Spleen (tissue), 11 donors: Measurements from ENCODE around the gene RNF31. TPM values are rescaled to one million over a fixed set of nuclear protein-coding genes. Genes with fewer than 3 reads are reported as not detected.

Source experiments
- DNase-seq: peaks from one replicate; pipeline ENCODE4 v3.0.0-alpha.2; 2020
- H3K27ac ChIP-seq, 8 donors: fragments of 200-600 bp; sonication (generic) in 7 of 8; 1 replicate in 4 of 8; 2 replicates in 4 of 8; pipeline versions ENCODE4 v1.5.0 to v1.8.0; 2016 to 2021; ENCODE audit warnings: inconsistent platforms in 4 of 8, mild to moderate bottlenecking in 4 of 8, moderate library complexity in 1 of 8
- H3K27me3 ChIP-seq, 7 donors: fragments of 200-600 bp; sonication (generic) in 6 of 7; replicated peaks in 1 of 7; 1 replicate in 4 of 7; 2 replicates in 3 of 7; pipeline versions ENCODE4 v1.5.0 to v1.8.0; 2016 to 2021; ENCODE audit warnings: inconsistent platforms in 3 of 7, mild to moderate bottlenecking in 1 of 7
- H3K36me3 ChIP-seq, 6 donors: fragments of 200-600 bp; sonication (generic) in 5 of 6; 1 replicate in 4 of 6; 2 replicates in 2 of 6; pipeline versions ENCODE4 v1.5.0 to v1.8.0; 2016 to 2021; ENCODE audit warnings: inconsistent platforms in 2 of 6
- H3K4me1 ChIP-seq, 6 donors: fragments of 200-600 bp; sonication (generic) in 5 of 6; 1 replicate in 3 of 6; 2 replicates in 3 of 6; pipeline versions ENCODE4 v1.5.0 to v1.8.0; 2016 to 2021; ENCODE audit warnings: inconsistent platforms in 3 of 6
- H3K4me3 ChIP-seq, 8 donors: fragments of 200-600 bp; sonication (generic) in 7 of 8; 1 replicate in 4 of 8; 2 replicates in 4 of 8; pipeline versions ENCODE4 v1.5.0 to v1.8.0; 2016 to 2021; ENCODE audit warnings: inconsistent platforms in 4 of 8, mild to moderate bottlenecking in 4 of 8, moderate library complexity in 2 of 8
- H3K9me3 ChIP-seq, 8 donors: fragments of 200-600 bp; sonication (generic) in 7 of 8; 1 replicate in 4 of 8; 2 replicates in 4 of 8; pipeline versions ENCODE4 v1.5.0 to v1.8.0; 2016 to 2021; ENCODE audit warnings: inconsistent platforms in 4 of 8
- POLR2A ChIP-seq, 3 donors: fragments of 450-650 bp; IDR thresholded peaks; one replicate each; pipeline ENCODE4 v1.5.1; 2017; ENCODE audit warnings: antibody characterized with exemption in 3 of 3, mild to moderate bottlenecking in 1 of 3
- POLR2AphosphoS5 ChIP-seq, 3 donors: sonication (generic); formaldehyde crosslinking; IDR thresholded peaks; one replicate each; pipeline ENCODE4 v1.5.1; 2017; ENCODE audit warnings: antibody characterized with exemption in 3 of 3
- WGBS, 5 donors: extraction: QIAGEN DNeasy Blood & Tissue Kit in 3 of 5; methylation state at CpG; one replicate each; pipeline versions ENCODE4 v1.1.5 to v1.1.7; 2013 to 2018; 5-methylcytosine and 5-hydroxymethylcytosine counted together
- intact Hi-C: fragments of 100-400 bp; cut with DNase I; formaldehyde crosslinking; loops from one replicate; pipeline ENCODE4 v1.15.0; 2023; ENCODE audit warnings: low total_unique reads
- polyA plus RNA-seq, 3 donors: library from polyadenylated mRNA; stranded (reverse); fragments of 200-250 nt; gene quantifications; one replicate each; pipeline ENCODE4 v1.2.1, GENCODE V29; 2013
- total RNA-seq, 7 donors: library from RNA; depleted of rRNA in 3 of 7; stranded (reverse); fragments of >200 nt in 3 of 7; fragmentation: NEBNext Ultra II Directional in 4 of 7; extraction: Animal tissue kit (Norgen Biotek cat#: 25700) in 4 of 7; gene quantifications; one replicate each; pipeline versions ENCODE4 v1.1.0 to v1.2.1, GENCODE V29; 2016 to 2021
- TF ChIP-seq, protein P1 (sequence below), 11 experiments: fragments of 200-600 bp in 7 of 11; fragments of 450-650 bp in 4 of 11; sonication (generic) in 4 of 11; IDR thresholded peaks in 8 of 11; conservative IDR thresholded peaks in 3 of 11; 1 replicate in 7 of 11; 2 replicates in 4 of 11; pipeline versions ENCODE4 v1.4.0 to v1.8.0; 2016 to 2021; ENCODE audit warnings: antibody characterized with exemption in 11 of 11, inconsistent platforms in 4 of 11, mild to moderate bottlenecking in 1 of 11
- donor health status: healthy with polysubstance abuse.
- donor health status: DM: no; HTN: no; CAD: no; lungs with moderate emphysema.
- donor health status: DM: no; HTN: no; CAD: no.
- donor health status: Bipolar disorder and iron deficiency.
- donor health status: healthy.
- donor health status: DM: no; HTN: no; CAD: no.
- donor health status: DM: yes; HTN: yes; CAD: no.

Gene RNF31
- total and polyA plus RNA-seq, 10 donors: 56.5 to 148 (median 103) TPM

DNA sequence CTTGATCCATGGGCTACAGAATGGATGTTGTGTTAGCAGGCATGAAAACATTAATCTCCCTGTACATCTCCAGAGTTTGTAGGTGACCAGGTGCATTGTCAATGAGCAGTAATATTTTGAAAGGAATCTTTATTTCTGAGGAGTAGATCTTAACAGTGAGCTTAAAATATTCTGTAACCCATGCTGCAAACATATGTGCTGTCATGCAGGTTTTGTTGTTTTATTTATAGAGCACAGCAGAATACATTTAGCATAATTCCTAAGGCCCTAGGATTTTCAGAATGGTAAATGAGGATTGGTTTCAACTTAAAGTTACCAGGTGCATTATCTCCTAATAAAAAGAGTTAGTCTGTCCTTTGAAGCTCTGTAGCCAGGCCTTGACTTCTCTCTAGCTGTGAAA, 20.4 kb upstream of the RNF31 start:
- no peaks in the 10 kb centered on the region for H3K27me3 ChIP-seq
- intact Hi-C loops: no loop called here
- TF ChIP-seq POLR2A (IDR thresholded peaks at IDR 0.05) (no peak), POLR2AphosphoS5 (IDR thresholded peaks at IDR 0.05) (no peak)
- TF ChIP-seq, protein P1, sequence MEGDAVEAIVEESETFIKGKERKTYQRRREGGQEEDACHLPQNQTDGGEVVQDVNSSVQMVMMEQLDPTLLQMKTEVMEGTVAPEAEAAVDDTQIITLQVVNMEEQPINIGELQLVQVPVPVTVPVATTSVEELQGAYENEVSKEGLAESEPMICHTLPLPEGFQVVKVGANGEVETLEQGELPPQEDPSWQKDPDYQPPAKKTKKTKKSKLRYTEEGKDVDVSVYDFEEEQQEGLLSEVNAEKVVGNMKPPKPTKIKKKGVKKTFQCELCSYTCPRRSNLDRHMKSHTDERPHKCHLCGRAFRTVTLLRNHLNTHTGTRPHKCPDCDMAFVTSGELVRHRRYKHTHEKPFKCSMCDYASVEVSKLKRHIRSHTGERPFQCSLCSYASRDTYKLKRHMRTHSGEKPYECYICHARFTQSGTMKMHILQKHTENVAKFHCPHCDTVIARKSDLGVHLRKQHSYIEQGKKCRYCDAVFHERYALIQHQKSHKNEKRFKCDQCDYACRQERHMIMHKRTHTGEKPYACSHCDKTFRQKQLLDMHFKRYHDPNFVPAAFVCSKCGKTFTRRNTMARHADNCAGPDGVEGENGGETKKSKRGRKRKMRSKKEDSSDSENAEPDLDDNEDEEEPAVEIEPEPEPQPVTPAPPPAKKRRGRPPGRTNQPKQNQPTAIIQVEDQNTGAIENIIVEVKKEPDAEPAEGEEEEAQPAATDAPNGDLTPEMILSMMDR (IDR thresholded peaks at IDR 0.05 in 8 of 11, conservative IDR thresholded peaks at IDR 0.05 in 3 of 11): no peak
- peaks cover 0 to 34% (median 24%) of the 10 kb centered on the region in 6 donors for H3K36me3 ChIP-seq
- H3K27ac ChIP-seq: no peak overlapping the region
- H3K9me3 ChIP-seq: no peaks in the 10 kb centered on the region
- DNase-seq: no peak
- H3K4me3 ChIP-seq: no peak overlapping the region
- peaks cover 0 to 63% (median 35%) of the 10 kb centered on the region in 6 donors for H3K4me1 ChIP-seq

DNA sequence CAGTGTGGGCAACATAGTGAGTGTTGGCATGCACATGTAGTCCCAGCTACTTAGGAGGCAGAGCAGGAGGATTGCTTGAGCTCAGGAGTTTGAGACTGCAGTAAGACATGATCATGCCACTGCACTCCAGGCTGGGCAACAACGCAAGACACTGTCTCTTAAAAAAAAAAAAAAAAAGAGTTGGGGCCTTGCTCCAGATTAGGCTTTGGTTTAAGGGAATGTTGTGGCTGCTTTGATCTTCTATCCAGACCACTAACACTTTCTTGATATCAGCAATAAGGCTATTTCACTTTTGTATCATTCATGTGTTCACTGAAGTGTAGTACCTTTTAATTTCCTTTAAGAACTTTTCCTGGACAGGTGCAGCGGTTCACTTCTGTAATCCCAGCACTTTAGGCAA, 19.6 kb upstream of the RNF31 start:
- TF ChIP-seq POLR2AphosphoS5 (IDR thresholded peaks at IDR 0.05): no peak
- no peak for TF ChIP-seq POLR2A (IDR thresholded peaks at IDR 0.05)
- TF ChIP-seq, protein P1 (IDR thresholded peaks at IDR 0.05 in 8 of 11, conservative IDR thresholded peaks at IDR 0.05 in 3 of 11): no peak
- WGBS, 5 donors: 76 to 86% (median 81%) methylated on average over 2 of the region's 2 CpGs
- Histone ChIP-seq H3K9me3 (no peaks in the 10 kb centered on the region), H3K27ac (peak overlapping the region in 1 of 8 donors; percentile 10), H3K4me3 (no peak overlapping the region), H3K27me3 (no peaks in the 10 kb centered on the region), H3K36me3 (peaks cover 0 to 29% (median 16%) of the 10 kb centered on the region in 6 donors), H3K4me1 (peaks cover 6 to 64% (median 42%) of the 10 kb centered on the region in 6 donors)
- intact Hi-C loops: no loop called here
- DNase-seq: no peak

DNA sequence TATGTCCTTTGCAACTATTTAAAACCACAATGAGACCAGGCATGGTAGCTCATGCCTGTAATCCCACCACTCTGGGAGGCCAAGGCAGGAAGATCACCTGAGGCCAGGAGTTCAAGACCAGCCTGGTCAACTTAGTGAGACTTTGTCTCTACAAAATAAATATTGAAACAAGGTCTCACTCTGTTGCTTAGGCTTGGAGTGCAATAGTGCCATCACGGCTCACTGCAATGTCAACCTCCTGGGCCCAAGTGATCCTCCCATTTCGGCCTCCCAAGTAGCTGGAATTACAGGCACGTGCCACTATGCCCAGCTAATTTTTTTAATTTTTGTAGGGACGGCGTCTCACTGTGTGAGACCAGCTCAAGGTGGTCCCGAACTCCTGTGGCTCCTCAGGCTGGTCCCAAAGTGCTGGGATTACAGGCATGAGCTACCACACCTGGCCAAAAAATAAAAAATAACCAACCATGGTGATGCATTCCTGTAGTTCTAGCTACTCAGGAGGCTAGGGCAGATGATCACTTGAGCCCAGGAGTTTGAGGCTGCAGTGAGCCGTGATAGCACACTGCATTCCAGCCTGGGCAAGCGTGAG, 17.8 kb upstream of the RNF31 start:
- peak overlapping the region in 2 of 8 donors; percentile 86 to 92 for H3K27ac ChIP-seq
- no peak for DNase-seq

DNA sequence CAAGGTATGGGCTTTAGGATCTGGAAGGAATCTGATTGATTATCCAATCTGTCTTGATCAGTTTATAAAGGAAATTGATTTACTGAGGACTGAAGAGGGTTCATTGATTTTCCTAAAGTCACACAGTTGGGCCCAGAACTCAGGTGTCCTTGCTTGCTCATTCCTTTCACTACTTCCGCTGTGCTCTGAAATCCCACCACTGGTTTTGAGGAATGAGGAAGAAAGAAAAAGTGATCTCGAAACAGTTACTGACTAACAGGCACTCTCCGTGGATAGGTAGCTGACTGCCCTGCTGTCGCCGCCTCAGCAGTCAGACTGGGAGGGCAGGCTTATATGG, 16.9 kb upstream of the RNF31 start, which contains the start of gene FITM1:
FITM1 (plus strand) TSS at position 280 of the 337 bp plus-strand sequence. CDS start 905 bp downstream, outside the sequence.
- 75 to 87% (median 78%) methylated on average over 5 of the region's 5 CpGs for WGBS, 5 donors
- H3K4me3 ChIP-seq: peak within 1 kb of the TSS in 2 of 8 donors; percentile 0 to 34
- no peak for DNase-seq
- peaks cover 0 to 5% (median 0%) of the 10 kb centered on the region in 6 donors for H3K36me3 ChIP-seq
- no peaks in the 10 kb centered on the region for H3K27me3 ChIP-seq
- intact Hi-C loops: no loop called here
- H3K27ac ChIP-seq: peak within 1 kb of the TSS; percentile 60 to 92 (median 80)
- no peaks in the 10 kb centered on the region for H3K9me3 ChIP-seq
- TF ChIP-seq POLR2AphosphoS5 (IDR thresholded peaks at IDR 0.05) (no peak), POLR2A (IDR thresholded peaks at IDR 0.05) (no peak)
- TF ChIP-seq, protein P1 (IDR thresholded peaks at IDR 0.05 in 8 of 11, conservative IDR thresholded peaks at IDR 0.05 in 3 of 11): no peak
- peaks cover 8 to 65% (median 37%) of the 10 kb centered on the region in 6 donors for H3K4me1 ChIP-seq

More for the DNA sequence above, 17.8 kb upstream of the RNF31 start:
- no peaks in the 10 kb centered on the region for H3K27me3 ChIP-seq
- peaks cover 0 to 11% (median under 1%) of the 10 kb centered on the region in 6 donors for H3K36me3 ChIP-seq
- peaks cover 6 to 58% (median 33%) of the 10 kb centered on the region in 6 donors for H3K4me1 ChIP-seq
- H3K4me3 ChIP-seq: no peak overlapping the region
- intact Hi-C loops: no loop called here
- WGBS, 5 donors: 90 to 97% (median 95%) methylated on average over 8 of the region's 8 CpGs
- no peaks in the 10 kb centered on the region for H3K9me3 ChIP-seq
- TF ChIP-seq, protein P1 (IDR thresholded peaks at IDR 0.05 in 8 of 11, conservative IDR thresholded peaks at IDR 0.05 in 3 of 11): no peak
- TF ChIP-seq POLR2AphosphoS5 (IDR thresholded peaks at IDR 0.05): no peak
- no peak for TF ChIP-seq POLR2A (IDR thresholded peaks at IDR 0.05)
